ENCODE data around the gene OR10AD1.

Gene OR10AD1

DNA sequence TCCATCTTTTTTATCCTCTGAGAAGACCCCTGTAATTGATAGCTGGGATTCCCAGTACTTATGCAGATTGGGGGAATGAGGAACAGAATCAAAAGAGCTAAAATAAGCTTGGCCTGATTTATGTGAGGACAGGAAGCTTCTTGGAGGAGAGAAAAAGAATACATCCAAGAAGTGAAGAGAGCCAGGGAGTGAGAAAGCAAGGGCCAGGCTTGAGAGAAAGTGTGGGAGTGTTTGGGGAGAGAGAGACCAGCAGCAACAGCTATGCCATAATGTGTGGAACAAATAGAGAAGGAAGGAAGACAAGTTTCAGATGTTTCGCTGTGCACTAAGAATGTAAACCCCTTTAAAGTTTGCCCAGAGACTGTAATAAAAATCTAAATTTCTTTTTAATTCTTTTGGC, 23.6 kb downstream of the OR10AD1 start:
- TF ChIP-seq, protein P1, sequence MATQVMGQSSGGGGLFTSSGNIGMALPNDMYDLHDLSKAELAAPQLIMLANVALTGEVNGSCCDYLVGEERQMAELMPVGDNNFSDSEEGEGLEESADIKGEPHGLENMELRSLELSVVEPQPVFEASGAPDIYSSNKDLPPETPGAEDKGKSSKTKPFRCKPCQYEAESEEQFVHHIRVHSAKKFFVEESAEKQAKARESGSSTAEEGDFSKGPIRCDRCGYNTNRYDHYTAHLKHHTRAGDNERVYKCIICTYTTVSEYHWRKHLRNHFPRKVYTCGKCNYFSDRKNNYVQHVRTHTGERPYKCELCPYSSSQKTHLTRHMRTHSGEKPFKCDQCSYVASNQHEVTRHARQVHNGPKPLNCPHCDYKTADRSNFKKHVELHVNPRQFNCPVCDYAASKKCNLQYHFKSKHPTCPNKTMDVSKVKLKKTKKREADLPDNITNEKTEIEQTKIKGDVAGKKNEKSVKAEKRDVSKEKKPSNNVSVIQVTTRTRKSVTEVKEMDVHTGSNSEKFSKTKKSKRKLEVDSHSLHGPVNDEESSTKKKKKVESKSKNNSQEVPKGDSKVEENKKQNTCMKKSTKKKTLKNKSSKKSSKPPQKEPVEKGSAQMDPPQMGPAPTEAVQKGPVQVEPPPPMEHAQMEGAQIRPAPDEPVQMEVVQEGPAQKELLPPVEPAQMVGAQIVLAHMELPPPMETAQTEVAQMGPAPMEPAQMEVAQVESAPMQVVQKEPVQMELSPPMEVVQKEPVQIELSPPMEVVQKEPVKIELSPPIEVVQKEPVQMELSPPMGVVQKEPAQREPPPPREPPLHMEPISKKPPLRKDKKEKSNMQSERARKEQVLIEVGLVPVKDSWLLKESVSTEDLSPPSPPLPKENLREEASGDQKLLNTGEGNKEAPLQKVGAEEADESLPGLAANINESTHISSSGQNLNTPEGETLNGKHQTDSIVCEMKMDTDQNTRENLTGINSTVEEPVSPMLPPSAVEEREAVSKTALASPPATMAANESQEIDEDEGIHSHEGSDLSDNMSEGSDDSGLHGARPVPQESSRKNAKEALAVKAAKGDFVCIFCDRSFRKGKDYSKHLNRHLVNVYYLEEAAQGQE (IDR thresholded peaks at IDR 0.05; ENCODE audit: insufficient read depth in 1 of 2, low read depth in 2 of 2, low read length in 2 of 2), result no peak
- TF ChIP-seq SIN3A (IDR thresholded peaks at IDR 0.05; ENCODE audit: borderline replicate concordance, insufficient read depth, low read length), result no peak
- TF ChIP-seq POLR2AphosphoS5 (IDR thresholded peaks at IDR 0.05; ENCODE audit: low read depth, low read length), result no peak
- no peak for TF ChIP-seq FOXP2 (optimal IDR thresholded peaks at IDR 0.05; ENCODE audit: borderline replicate concordance, extremely low read depth, extremely low read length, insufficient read depth)
- no peak for TF ChIP-seq TAF1 (IDR thresholded peaks at IDR 0.05; ENCODE audit: borderline replicate concordance, insufficient read depth, low read length)

DNA sequence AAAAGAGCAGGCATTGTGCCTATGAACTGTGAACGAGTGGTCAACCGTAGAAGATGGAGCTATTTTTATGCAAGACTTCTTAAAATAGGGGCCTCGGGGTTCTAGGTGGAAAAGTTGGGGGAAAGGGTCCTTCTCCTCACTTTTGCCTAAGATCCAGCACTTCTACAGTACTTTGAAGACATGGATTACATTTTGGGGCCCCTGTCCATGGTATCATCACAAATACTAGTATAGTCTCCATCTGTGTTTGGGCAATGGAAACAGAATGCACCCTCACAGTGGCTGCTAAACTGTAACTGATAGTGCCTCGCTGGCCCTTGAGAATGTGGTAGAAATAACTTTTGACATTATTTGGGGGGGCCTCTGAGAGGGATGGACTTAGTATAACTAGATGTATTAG, 25.1 kb downstream of the OR10AD1 start:
- no peak for TF ChIP-seq POLR2AphosphoS5 (IDR thresholded peaks at IDR 0.05; ENCODE audit: low read depth, low read length)
- no peak for TF ChIP-seq SIN3A (IDR thresholded peaks at IDR 0.05; ENCODE audit: borderline replicate concordance, insufficient read depth, low read length)
- TF ChIP-seq, protein P1 (IDR thresholded peaks at IDR 0.05; ENCODE audit: insufficient read depth in 1 of 2, low read depth in 2 of 2, low read length in 2 of 2), result peak in 1 of 2 experiments; percentile 75; a peak in 2 of 4 replicates

DNA sequence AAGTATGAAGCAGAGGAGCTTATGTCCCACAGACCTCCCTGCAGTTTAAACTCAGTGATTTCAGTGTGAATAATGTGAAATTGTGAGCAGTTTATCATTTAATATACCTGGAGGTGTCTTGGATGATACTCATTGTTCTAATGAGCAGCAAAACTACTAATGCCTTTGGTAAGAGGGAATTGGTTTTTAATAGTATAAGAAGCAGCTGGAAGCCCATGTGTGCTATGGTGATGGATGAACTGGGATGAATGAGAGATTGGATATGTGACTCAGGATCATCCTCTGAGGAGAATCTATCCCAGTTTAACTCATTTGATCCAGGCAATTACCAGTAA, 26.7 kb downstream of the OR10AD1 start:
- TF ChIP-seq TAF1 (IDR thresholded peaks at IDR 0.05; ENCODE audit: borderline replicate concordance, insufficient read depth, low read length) (no peak), FOXP2 (optimal IDR thresholded peaks at IDR 0.05; ENCODE audit: borderline replicate concordance, extremely low read depth, extremely low read length, insufficient read depth) (no peak), SIN3A (IDR thresholded peaks at IDR 0.05; ENCODE audit: borderline replicate concordance, insufficient read depth, low read length) (no peak), POLR2AphosphoS5 (IDR thresholded peaks at IDR 0.05; ENCODE audit: low read depth, low read length) (no peak)
- TF ChIP-seq, protein P1 (IDR thresholded peaks at IDR 0.05; ENCODE audit: insufficient read depth in 1 of 2, low read depth in 2 of 2, low read length in 2 of 2), result no peak

DNA sequence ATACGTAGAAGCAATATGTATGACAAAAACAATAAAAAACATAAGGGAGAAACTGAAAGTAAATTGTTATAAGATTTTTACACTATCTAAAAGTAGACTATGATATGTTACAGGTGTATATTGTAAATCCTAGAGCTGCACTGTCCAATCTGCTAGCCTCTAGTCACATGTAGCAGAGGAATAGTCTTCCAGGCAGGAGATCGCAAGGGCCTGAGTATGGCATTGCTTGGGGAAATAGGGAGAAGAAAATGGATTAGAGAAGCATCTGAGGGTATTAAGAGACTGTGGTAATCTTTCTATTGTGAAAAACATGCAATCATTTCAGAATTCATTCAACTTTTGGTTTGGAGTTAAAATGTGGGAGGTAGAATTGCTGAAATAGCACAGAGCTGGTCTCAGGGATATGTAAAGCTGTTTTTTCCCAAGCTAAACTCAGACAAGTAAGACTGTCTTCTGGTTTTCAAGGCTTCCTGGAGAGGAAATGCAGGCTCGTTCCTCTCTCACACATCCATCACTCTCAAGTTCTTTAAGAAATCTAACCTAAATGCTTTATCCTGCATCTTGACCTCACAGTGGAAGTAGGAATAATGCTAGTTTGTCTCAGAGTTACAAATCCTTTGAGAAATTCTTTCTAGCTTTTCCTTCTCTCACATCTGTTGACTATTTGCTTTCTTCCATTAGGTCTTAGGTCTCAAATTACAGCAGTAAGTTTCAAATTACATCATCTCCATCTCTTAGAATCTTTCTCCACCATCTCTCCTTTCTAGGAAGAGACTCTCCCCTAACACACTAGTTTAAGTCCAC, 27.3 kb downstream of the OR10AD1 start:
- no peak for TF ChIP-seq TAF1 (IDR thresholded peaks at IDR 0.05; ENCODE audit: borderline replicate concordance, insufficient read depth, low read length)

DNA sequence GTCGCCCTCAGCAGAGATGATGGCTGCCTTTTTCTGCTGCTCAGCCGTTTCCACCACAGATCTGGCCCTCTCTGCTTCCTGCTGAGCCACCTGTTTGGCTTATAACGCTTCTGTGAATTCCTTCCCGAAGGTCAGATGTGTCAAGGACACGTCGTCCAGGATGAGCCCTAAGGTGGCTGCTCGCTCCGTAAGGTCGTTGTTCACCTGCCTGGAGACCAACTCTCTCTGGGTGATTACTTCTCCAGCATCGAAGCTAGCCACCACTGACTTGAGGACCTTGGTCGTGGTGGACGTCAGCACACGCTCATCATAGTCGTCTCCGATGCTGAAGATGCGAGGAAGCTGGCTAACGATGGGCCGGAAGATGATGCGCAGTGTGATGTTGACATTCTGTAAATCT, 34.1 kb downstream of the OR10AD1 start:
- TF ChIP-seq FOXP2 (optimal IDR thresholded peaks at IDR 0.05; ENCODE audit: borderline replicate concordance, extremely low read depth, extremely low read length, insufficient read depth), result no peak
- no peak for TF ChIP-seq POLR2AphosphoS5 (IDR thresholded peaks at IDR 0.05; ENCODE audit: low read depth, low read length)
- no peak for TF ChIP-seq TAF1 (IDR thresholded peaks at IDR 0.05; ENCODE audit: borderline replicate concordance, insufficient read depth, low read length)
- TF ChIP-seq SIN3A (IDR thresholded peaks at IDR 0.05; ENCODE audit: borderline replicate concordance, insufficient read depth, low read length), result no peak
- TF ChIP-seq, protein P1 (IDR thresholded peaks at IDR 0.05; ENCODE audit: insufficient read depth in 1 of 2, low read depth in 2 of 2, low read length in 2 of 2), result no peak

Data from PFSK-1 (cell line).